OCI-LY7 (cell line): ENCODE measurements around the gene SPOP. TPM values are rescaled to one million over a fixed set of nuclear protein-coding genes. Genes with fewer than 3 reads are reported as not detected.

Experiments used
- BruUV-seq: library from RNA; stranded (reverse); fragments of 400-500 nt; replicated peaks from 2 replicates; lab custom pipeline; 2021; lab: Mats Ljungman, UMichigan
- CTCF ChIA-PET: fragments of 300-600 bp; sonication (Branson Sonifier 250); formaldehyde crosslinking; loops from one replicate; lab custom pipeline; 2022; ENCODE audit warnings: antibody characterized with exemption; ENCODE audit not compliant: unreplicated experiment; lab: Charles Lee
- POLR2A ChIA-PET: fragments of 300-600 bp; sonication (Branson Sonifier 250); formaldehyde crosslinking; loops from one replicate; lab custom pipeline; 2022; ENCODE audit warnings: antibody characterized with exemption; lab: Charles Lee
- DNase-seq: peaks from one replicate; pipeline ENCODE4 v3.0.0-alpha.2; 2015; ENCODE audit warnings: low spot score
- H2AFZ ChIP-seq: fragments of 200-600 bp; sonication (generic), shearing (Covaris generic); 2 replicates; pipeline ENCODE4 v1.6.1; 2014; ENCODE audit warnings: mild to moderate bottlenecking, antibody characterized with exemption, low read length, moderate library complexity
- H3K27ac ChIP-seq: fragments of 200-600 bp; sonication (generic); 2 replicates; pipeline ENCODE4 v1.5.1; 2014; ENCODE audit warnings: mixed run types, low read depth, mild to moderate bottlenecking, moderate library complexity, low read length, inconsistent platforms; ENCODE audit not compliant: poor library complexity, severe bottlenecking
- H3K36me3 ChIP-seq: fragments of 200-600 bp; sonication (generic); 2 replicates; pipeline ENCODE4 v1.6.1; 2014; ENCODE audit warnings: mild to moderate bottlenecking, antibody characterized with exemption, low read length, moderate library complexity, mixed read lengths; ENCODE audit not compliant: insufficient read depth
- H3K4me1 ChIP-seq: fragments of 200-600 bp; sonication (generic); 2 replicates; pipeline ENCODE4 v1.5.1; 2014; ENCODE audit warnings: mild to moderate bottlenecking, low read length; ENCODE audit not compliant: insufficient read depth, poor library complexity, severe bottlenecking
- H3K4me2 ChIP-seq: fragments of 200-600 bp; sonication (generic); 2 replicates; pipeline ENCODE4 v1.6.1; 2014; ENCODE audit warnings: mild to moderate bottlenecking, low read length
- H3K4me3 ChIP-seq: fragments of 200-600 bp; sonication (generic); 2 replicates; pipeline ENCODE4 v1.5.1; 2014; ENCODE audit warnings: mild to moderate bottlenecking, low read depth, low read length; ENCODE audit not compliant: poor library complexity, severe bottlenecking
- H3K79me2 ChIP-seq: fragments of 200-600 bp; sonication (generic); 2 replicates; pipeline ENCODE4 v1.6.1; 2016; ENCODE audit warnings: low read depth, mild to moderate bottlenecking, low read length, moderate library complexity, mixed read lengths; ENCODE audit not compliant: insufficient read depth
- H3K9me2 ChIP-seq: fragments of 200-600 bp; sonication (generic); 2 replicates; pipeline ENCODE4 v1.6.1; 2016; ENCODE audit warnings: mild to moderate bottlenecking, low read length, mixed read lengths; ENCODE audit not compliant: insufficient read depth
- H3K9me3 ChIP-seq: fragments of 200-600 bp; sonication (generic); 2 replicates; pipeline ENCODE4 v1.6.1; 2014; ENCODE audit warnings: mild to moderate bottlenecking, mixed run types, low read length, mixed read lengths
- H4K20me1 ChIP-seq: fragments of 200-600 bp; sonication (generic); 2 replicates; pipeline ENCODE4 v1.6.1; 2014; ENCODE audit warnings: mild to moderate bottlenecking, antibody characterized with exemption, low read length, moderate library complexity, mixed read lengths; ENCODE audit not compliant: insufficient read depth
- CTCF ChIP-seq: fragments of 200-600 bp; sonication (generic); conservative IDR thresholded peaks from 2 replicates; pipeline ENCODE4 v1.5.1; 2014; ENCODE audit warnings: mild to moderate bottlenecking, antibody characterized with exemption, low read length, moderate library complexity, mixed read lengths
- EZH2phosphoT487 ChIP-seq: fragments of 200-600 bp; sonication (generic); IDR thresholded peaks from 2 replicates; pipeline ENCODE4 v1.6.1; 2018; ENCODE audit warnings: low read depth, borderline replicate concordance, mild to moderate bottlenecking, mixed run types, antibody characterized with exemption, low read length, moderate library complexity, mixed read lengths
- intact Hi-C: fragments of 100-400 bp; cut with micrococcal nuclease; formaldehyde crosslinking; loops from one replicate; pipeline ENCODE4 v1.10.0; 2022; ENCODE audit not compliant: unreplicated experiment
- total RNA-seq, 2 experiments: library from RNA; depleted of rRNA in 1 of 2; stranded (reverse); fragments of >200 nt in 1 of 2; shearing (Covaris generic) in 1 of 2; gene quantifications; 2 replicates each; pipeline ENCODE4 v1.2.3, GENCODE V29; 2014 to 2022

Gene SPOP
- total RNA-seq, 2 experiments from 2014 or later, result 37.8 to 69.0 TPM

DNA sequence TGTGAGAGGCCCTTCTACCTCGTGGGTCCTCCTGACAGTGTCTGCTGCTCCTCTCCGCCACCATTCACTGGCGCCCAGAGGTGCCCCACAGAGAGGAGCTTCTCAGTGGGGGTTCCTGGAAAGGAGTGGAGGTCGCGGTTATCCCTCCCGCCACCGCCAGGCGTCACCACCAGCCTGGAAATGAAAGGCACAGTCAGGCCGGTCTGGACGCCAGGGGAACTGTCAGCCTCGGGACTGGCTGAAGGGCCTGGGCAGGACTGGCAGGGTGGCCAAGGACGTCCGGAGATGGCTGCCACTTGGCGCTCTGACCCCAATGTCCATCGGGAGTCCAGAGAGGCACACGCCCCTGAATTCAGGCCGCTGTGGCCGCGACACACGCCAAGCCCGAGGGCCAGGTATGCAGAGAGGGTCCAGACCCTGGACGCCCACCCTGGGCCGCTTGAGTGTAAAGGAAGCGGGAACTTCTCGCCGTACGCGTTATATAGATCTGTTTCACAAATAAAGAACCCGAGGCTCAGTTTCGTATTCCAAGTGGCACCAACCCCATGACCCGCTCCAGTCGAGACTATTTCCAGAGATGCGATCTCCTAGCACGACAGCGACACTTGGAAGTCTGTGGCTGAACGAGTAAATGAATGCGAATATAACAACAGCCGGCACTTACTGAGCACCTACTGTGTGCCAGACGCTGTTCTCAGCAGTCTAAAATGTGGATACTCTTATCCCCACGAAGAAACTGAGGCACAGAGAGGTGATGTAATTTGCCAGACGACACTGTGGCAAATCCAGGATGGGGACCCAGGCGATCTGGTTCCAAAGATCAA is 109.8 kb downstream of the SPOP start:
- H3K9me2 ChIP-seq, result no peaks in the 10 kb centered on the region
- no peaks in the 10 kb centered on the region for H3K79me2 ChIP-seq
- H3K4me2 ChIP-seq, result no peak overlapping the region
- BruUV-seq, result no TSS peak
- TF ChIP-seq EZH2phosphoT487, result no peak
- peak; percentile 88 for TF ChIP-seq CTCF
- intact Hi-C loops, result loop anchor here (1.0 kb wide), 2 partner anchors 127 to 430 kb away; no protein-coding TSS in a partner anchor
- no peak overlapping the region for H2AFZ ChIP-seq
- no peaks in the 10 kb centered on the region for H3K9me3 ChIP-seq
- DNase-seq, result peak; percentile 83
- no peaks in the 10 kb centered on the region for H4K20me1 ChIP-seq
- H3K36me3 ChIP-seq, result no peaks in the 10 kb centered on the region
- no peaks in the 10 kb centered on the region for H3K4me1 ChIP-seq
- H3K4me3 ChIP-seq, result no peak overlapping the region
- H3K27ac ChIP-seq, result no peak overlapping the region
- ChIA-PET CTCF (interaction anchor here (0.6 to 1.0 kb wide), 2 partner anchors 11 to 109 kb away, joined by 3 to 8 read pairs; no protein-coding TSS in a partner anchor), POLR2A (interaction anchor here (0.6 kb wide), 1 partner anchor 1796 kb away, joined by 3 read pairs; no protein-coding TSS in a partner anchor)

DNA sequence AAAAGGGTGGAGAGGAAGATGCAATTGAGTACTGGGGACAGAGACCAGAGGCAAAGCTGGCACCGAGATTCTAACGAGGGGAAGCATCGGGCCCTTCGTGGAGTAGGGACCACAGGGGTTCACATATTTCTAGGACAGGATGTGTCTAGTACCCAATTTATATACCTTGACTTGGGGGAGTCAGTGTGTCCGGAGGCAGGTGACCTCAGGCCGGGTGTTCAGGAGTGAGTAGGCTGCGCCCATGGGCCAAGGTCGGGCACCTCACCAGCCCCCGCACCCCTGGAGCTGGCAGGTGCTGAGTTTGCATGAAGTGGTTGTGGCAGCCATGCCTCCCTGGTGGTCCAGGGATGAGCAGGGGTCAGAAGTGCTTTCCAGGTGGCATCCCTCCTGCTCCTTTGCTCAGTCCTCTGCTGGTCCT is 110.8 kb downstream of the SPOP start:
- no peak overlapping the region for H3K4me3 ChIP-seq
- no peak overlapping the region for H2AFZ ChIP-seq
- TF ChIP-seq EZH2phosphoT487 (no peak), CTCF (no peak)
- intact Hi-C loops, result loop anchor here (1.0 kb wide), 1 partner anchor 431 kb away; no protein-coding TSS in a partner anchor
- POLR2A ChIA-PET, result interaction anchor here (0.6 kb wide), 1 partner anchor 1795 kb away, joined by 3 read pairs; no protein-coding TSS in a partner anchor
- no peaks in the 10 kb centered on the region for H3K36me3 ChIP-seq
- no peaks in the 10 kb centered on the region for H4K20me1 ChIP-seq
- no peaks in the 10 kb centered on the region for H3K9me3 ChIP-seq
- CTCF ChIA-PET, result interaction anchor here (0.6 to 1.0 kb wide), 2 partner anchors 10 to 110 kb away, joined by 3 to 8 read pairs; no protein-coding TSS in a partner anchor
- no peak overlapping the region for H3K4me2 ChIP-seq
- H3K4me1 ChIP-seq, result no peaks in the 10 kb centered on the region
- no peak for DNase-seq
- no peaks in the 10 kb centered on the region for H3K79me2 ChIP-seq
- no TSS peak for BruUV-seq
- no peak overlapping the region for H3K27ac ChIP-seq
- H3K9me2 ChIP-seq, result no peaks in the 10 kb centered on the region

GRCh38 chr17:49566668-49567071 is 111.2 kb downstream of the SPOP start:
- H3K4me2 ChIP-seq, result no peak overlapping the region
- BruUV-seq, result no TSS peak
- no peaks in the 10 kb centered on the region for H3K79me2 ChIP-seq
- no peak for DNase-seq
- H3K9me2 ChIP-seq, result no peaks in the 10 kb centered on the region
- no peak for TF ChIP-seq CTCF
- no peak overlapping the region for H3K4me3 ChIP-seq
- H4K20me1 ChIP-seq, result no peaks in the 10 kb centered on the region
- POLR2A ChIA-PET, result no interaction called here
- H2AFZ ChIP-seq, result no peak overlapping the region
- H3K9me3 ChIP-seq, result no peaks in the 10 kb centered on the region
- H3K27ac ChIP-seq, result no peak overlapping the region
- intact Hi-C loops, result loop anchor here (1.0 kb wide), 1 partner anchor 432 kb away; no protein-coding TSS in a partner anchor
- H3K4me1 ChIP-seq, result no peaks in the 10 kb centered on the region
- CTCF ChIA-PET, result no interaction called here
- H3K36me3 ChIP-seq, result no peaks in the 10 kb centered on the region
